ENCODE measurements around the gene CTBP2. TPM values are rescaled to one million over a fixed set of nuclear protein-coding genes. Genes with fewer than 3 reads are reported as not detected.

The CTBP2 gene
- polyA plus RNA-seq, 1 donor (not counting 4 experiments of a cell fraction or from before 2014, with no cell fraction given): 76.0 TPM

- DNase-seq (ENCODE audit: low read depth, low spot score) (no peak), FAIRE-seq (no peak)
- H3K4me2 ChIP-seq (ENCODE audit: control insufficient read depth, extremely low read depth, insufficient read depth, low read depth, low read length): no peak overlapping the region
- no peak overlapping the region for H3K9ac ChIP-seq (ENCODE audit: control insufficient read depth, extremely low read depth, insufficient read depth, low read length)
- H3K27ac ChIP-seq (ENCODE audit: control insufficient read depth, insufficient read depth, low read length): no peak overlapping the region
- H3K4me3 ChIP-seq (ENCODE audit: control insufficient read depth in 2 of 3, extremely low read depth in 1 of 3, insufficient read depth in 2 of 3, low read depth in 1 of 3, low read length in 3 of 3): no peak overlapping the region
- H3K9me1 ChIP-seq (ENCODE audit: control insufficient read depth, extremely low read depth, insufficient read depth, low read length): peaks cover 2% of the 10 kb centered on the region
- H3K79me2 ChIP-seq (ENCODE audit: control insufficient read depth, insufficient read depth, low read length): peaks cover 88% of the 10 kb centered on the region
- H2AFZ ChIP-seq (ENCODE audit: control insufficient read depth, low read length): no peak overlapping the region
- dilution Hi-C loops (cut with MboI; ENCODE audit: extremely low pct_ligation_motif_present, low sequenced_read_pairs): no loop called here
- TF ChIP-seq EZH2 (IDR thresholded peaks at IDR 0.05; ENCODE audit: low read length): no peak
- TF ChIP-seq, protein P1, sequence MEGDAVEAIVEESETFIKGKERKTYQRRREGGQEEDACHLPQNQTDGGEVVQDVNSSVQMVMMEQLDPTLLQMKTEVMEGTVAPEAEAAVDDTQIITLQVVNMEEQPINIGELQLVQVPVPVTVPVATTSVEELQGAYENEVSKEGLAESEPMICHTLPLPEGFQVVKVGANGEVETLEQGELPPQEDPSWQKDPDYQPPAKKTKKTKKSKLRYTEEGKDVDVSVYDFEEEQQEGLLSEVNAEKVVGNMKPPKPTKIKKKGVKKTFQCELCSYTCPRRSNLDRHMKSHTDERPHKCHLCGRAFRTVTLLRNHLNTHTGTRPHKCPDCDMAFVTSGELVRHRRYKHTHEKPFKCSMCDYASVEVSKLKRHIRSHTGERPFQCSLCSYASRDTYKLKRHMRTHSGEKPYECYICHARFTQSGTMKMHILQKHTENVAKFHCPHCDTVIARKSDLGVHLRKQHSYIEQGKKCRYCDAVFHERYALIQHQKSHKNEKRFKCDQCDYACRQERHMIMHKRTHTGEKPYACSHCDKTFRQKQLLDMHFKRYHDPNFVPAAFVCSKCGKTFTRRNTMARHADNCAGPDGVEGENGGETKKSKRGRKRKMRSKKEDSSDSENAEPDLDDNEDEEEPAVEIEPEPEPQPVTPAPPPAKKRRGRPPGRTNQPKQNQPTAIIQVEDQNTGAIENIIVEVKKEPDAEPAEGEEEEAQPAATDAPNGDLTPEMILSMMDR (optimal IDR thresholded peaks at IDR 0.05 in 1 of 3, IDR thresholded peaks at IDR 0.05 in 1 of 3, conservative IDR thresholded peaks at IDR 0.05 in 1 of 3; ENCODE audit: extremely low read depth in 1 of 3, insufficient read depth in 2 of 3, low read length in 3 of 3): no peak
- no peaks in the 10 kb centered on the region for H3K9me3 ChIP-seq (ENCODE audit: control insufficient read depth, low read depth, low read length)
- peaks cover 5% of the 10 kb centered on the region for H3K4me1 ChIP-seq (ENCODE audit: control insufficient read depth, extremely low read depth, insufficient read depth, low read length)
- no peaks in the 10 kb centered on the region for H3K27me3 ChIP-seq (ENCODE audit: control insufficient read depth, extremely low read depth, insufficient read depth, low read length)
- H3K36me3 ChIP-seq (ENCODE audit: control insufficient read depth in 2 of 2, extremely low read depth in 1 of 2, insufficient read depth in 2 of 2, low read length in 2 of 2): peaks cover 18 to 21% of the 10 kb centered on the region in 2 experiments
- H4K20me1 ChIP-seq (ENCODE audit: control insufficient read depth, extremely low read depth, insufficient read depth, low read length): peaks cover 4% of the 10 kb centered on the region
These were observed 89.4 kb downstream of the CTBP2 start for GRCh38 chr10:125071008-125071407.

DNA sequence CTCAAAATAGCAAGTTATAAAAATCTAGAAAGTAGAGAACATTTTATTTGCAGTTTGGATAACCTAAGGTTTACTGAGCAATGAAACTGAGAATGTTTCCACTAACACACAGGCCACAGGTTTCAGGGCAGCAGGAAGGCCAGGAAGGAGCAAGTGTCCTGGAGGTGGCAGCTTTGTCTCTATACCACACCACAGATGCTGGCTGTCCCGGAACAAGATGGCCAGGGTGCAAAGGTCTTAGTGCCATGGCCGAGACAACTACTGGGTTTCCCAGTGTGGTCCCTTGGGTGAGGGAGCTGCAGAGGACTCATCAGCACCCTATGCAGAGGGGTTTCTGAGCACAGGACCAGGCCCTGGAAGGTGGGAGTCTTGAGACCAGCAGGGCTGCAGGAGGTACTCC lies 92.0 kb downstream of the CTBP2 start:
- Histone ChIP-seq H3K36me3 (ENCODE audit: control insufficient read depth in 2 of 2, extremely low read depth in 1 of 2, insufficient read depth in 2 of 2, low read length in 2 of 2) (peaks cover 12 to 18% of the 10 kb centered on the region in 2 experiments), H4K20me1 (ENCODE audit: control insufficient read depth, extremely low read depth, insufficient read depth, low read length) (peaks cover 5% of the 10 kb centered on the region)

More for the DNA sequence above, 92.0 kb downstream of the CTBP2 start:
- Histone ChIP-seq H3K4me3 (ENCODE audit: control insufficient read depth in 2 of 3, extremely low read depth in 1 of 3, insufficient read depth in 2 of 3, low read depth in 1 of 3, low read length in 3 of 3) (no peak overlapping the region), H3K9me3 (ENCODE audit: control insufficient read depth, low read depth, low read length) (no peaks in the 10 kb centered on the region), H3K9ac (ENCODE audit: control insufficient read depth, extremely low read depth, insufficient read depth, low read length) (no peak overlapping the region), H3K9me1 (ENCODE audit: control insufficient read depth, extremely low read depth, insufficient read depth, low read length) (peaks cover 4% of the 10 kb centered on the region), H3K4me1 (ENCODE audit: control insufficient read depth, extremely low read depth, insufficient read depth, low read length) (peaks cover 29% of the 10 kb centered on the region), H2AFZ (ENCODE audit: control insufficient read depth, low read length) (no peak overlapping the region), H3K79me2 (ENCODE audit: control insufficient read depth, insufficient read depth, low read length) (peaks cover 74% of the 10 kb centered on the region), H3K4me2 (ENCODE audit: control insufficient read depth, extremely low read depth, insufficient read depth, low read depth, low read length) (no peak overlapping the region), H3K27ac (ENCODE audit: control insufficient read depth, insufficient read depth, low read length) (no peak overlapping the region), H3K27me3 (ENCODE audit: control insufficient read depth, extremely low read depth, insufficient read depth, low read length) (no peaks in the 10 kb centered on the region)
- FAIRE-seq: no peak
- dilution Hi-C loops (cut with MboI; ENCODE audit: extremely low pct_ligation_motif_present, low sequenced_read_pairs): no loop called here
- DNase-seq (ENCODE audit: low read depth, low spot score): no peak
- no peak for TF ChIP-seq EZH2 (IDR thresholded peaks at IDR 0.05; ENCODE audit: low read length)
- TF ChIP-seq, protein P1 (optimal IDR thresholded peaks at IDR 0.05 in 1 of 3, IDR thresholded peaks at IDR 0.05 in 1 of 3, conservative IDR thresholded peaks at IDR 0.05 in 1 of 3; ENCODE audit: extremely low read depth in 1 of 3, insufficient read depth in 2 of 3, low read length in 3 of 3): no peak

Measured in keratinocyte (primary cell).